Retinal pigment epithelial cell (primary cell): ENCODE measurements around the gene FAM240A.

ENCODE experiments used
- DNase-seq: peaks from one replicate; pipeline ENCODE4 v3.0.0-alpha.2; 2010; ENCODE audit warnings: low read depth
- H3K4me3 ChIP-seq: 2 replicates; pipeline ENCODE4 v1.5.1; 2011; ENCODE audit warnings: mild to moderate bottlenecking, low read length, control low read depth, moderate library complexity
- TF ChIP-seq, protein P1 (sequence below): conservative IDR thresholded peaks from 2 replicates; pipeline ENCODE4 v1.5.1; 2011; ENCODE audit warnings: low read depth, low read length, control low read depth, inconsistent platforms

FAM240A gene

DNA sequence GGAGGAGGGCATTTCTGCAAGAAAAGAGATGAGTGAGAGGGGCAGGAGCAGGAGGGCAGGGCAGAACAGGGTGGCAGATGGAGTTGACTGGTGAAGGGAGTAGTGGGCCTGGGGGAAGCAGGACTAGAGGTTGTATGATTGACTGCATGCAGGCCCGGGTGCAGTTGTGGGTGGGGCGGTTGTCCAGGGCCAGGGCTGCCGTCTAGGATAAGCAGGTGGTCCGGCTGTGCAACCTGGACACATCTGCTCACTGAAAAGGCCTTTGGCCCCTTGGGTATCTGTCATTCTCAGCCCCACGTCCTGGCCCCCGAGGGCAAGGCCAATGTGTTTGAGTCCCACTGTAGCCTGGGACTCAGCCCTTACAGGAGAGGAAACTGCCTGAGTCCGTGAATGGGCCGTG is 55.8 kb downstream of the FAM240A start:
- no peak for DNase-seq
- TF ChIP-seq, protein P1, sequence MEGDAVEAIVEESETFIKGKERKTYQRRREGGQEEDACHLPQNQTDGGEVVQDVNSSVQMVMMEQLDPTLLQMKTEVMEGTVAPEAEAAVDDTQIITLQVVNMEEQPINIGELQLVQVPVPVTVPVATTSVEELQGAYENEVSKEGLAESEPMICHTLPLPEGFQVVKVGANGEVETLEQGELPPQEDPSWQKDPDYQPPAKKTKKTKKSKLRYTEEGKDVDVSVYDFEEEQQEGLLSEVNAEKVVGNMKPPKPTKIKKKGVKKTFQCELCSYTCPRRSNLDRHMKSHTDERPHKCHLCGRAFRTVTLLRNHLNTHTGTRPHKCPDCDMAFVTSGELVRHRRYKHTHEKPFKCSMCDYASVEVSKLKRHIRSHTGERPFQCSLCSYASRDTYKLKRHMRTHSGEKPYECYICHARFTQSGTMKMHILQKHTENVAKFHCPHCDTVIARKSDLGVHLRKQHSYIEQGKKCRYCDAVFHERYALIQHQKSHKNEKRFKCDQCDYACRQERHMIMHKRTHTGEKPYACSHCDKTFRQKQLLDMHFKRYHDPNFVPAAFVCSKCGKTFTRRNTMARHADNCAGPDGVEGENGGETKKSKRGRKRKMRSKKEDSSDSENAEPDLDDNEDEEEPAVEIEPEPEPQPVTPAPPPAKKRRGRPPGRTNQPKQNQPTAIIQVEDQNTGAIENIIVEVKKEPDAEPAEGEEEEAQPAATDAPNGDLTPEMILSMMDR: no peak
- H3K4me3 ChIP-seq: no peak overlapping the region

GRCh38 chr3:46668591-46668990 is 56.3 kb downstream of the FAM240A start:
- TF ChIP-seq, protein P1: no peak
- H3K4me3 ChIP-seq: no peak overlapping the region
- no peak for DNase-seq

DNA sequence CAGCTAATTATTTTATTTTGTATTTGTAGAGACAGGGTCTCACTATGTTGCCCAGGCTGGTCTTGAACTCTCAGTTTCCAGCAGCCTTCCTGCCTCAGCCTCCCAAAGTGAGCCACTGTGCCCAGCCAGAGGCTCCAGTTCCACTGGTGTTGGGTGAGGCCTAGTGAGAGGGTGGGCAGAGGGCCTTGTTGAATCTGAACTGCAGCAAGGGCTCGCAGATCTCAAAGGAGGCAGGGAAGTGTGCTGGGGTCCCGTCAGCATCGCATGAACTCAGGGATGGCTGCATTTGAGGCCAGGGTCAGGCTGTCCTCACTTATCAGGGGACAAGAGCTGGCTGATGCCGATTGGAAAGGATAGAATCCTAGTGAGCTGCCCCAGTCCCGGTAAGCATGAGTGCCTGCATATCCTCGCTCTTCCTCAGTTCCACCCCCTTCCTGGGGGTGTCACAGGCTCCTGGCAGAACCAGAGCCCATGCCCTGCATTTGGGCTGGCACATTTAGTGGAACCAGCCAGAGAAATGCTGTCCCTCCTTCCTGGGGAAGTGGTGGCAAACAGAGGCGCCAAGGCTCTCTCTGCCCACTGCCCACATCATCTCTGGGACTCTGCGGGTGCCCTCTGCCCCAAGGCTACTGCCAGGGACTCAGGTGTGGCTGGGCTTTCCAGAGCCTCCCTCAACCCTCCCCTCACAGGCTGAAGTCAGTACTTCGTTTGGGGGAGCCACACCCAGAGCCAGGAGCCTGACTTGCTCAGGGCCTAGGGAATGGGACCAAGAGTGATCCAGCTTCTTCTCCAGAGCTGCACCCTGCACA is 57.1 kb downstream of the FAM240A start:
- DNase-seq: no peak
- TF ChIP-seq, protein P1: no peak
- H3K4me3 ChIP-seq: no peak overlapping the region

- DNase-seq: no peak
- no peak overlapping the region for H3K4me3 ChIP-seq
- TF ChIP-seq, protein P1: no peak
These were observed 57.9 kb downstream of the FAM240A start for GRCh38 chr3:46670000-46670890.

GRCh38 chr3:46670891-46671427 is 58.6 kb downstream of the FAM240A start:
- no peak overlapping the region for H3K4me3 ChIP-seq
- DNase-seq: no peak
- TF ChIP-seq, protein P1: no peak

GRCh38 chr3:46671541-46672348 is 59.4 kb downstream of the FAM240A start:
- no peak for DNase-seq
- TF ChIP-seq, protein P1: no peak
- no peak overlapping the region for H3K4me3 ChIP-seq
